HG03521 (cell line): ENCODE results near the gene TTC33.
"Not testable (repeated sequence)": the region's sequence is repeated elsewhere in the genome, so short reads cannot be mapped to it uniquely, and the experiment has no call there.

Source experiments
- ATAC-seq: cut with Tn5 transposase; IDR thresholded peaks from one replicate; pipeline ENCODE4 v1.9.1; 2021; ENCODE audit warnings: mild to moderate bottlenecking, moderate library complexity; ENCODE audit not compliant: unreplicated experiment

TTC33 gene

GRCh38 chr5:40654377-40654991, 101.3 kb downstream of the TTC33 start:
- ATAC-seq, result no peak

- no peak for ATAC-seq
These were observed 102.3 kb downstream of the TTC33 start for GRCh38 chr5:40653221-40654022.

- ATAC-seq, result no peak
These were observed 103.1 kb downstream of the TTC33 start for GRCh38 chr5:40652441-40653220.

- no peak for ATAC-seq
These were observed 104.6 kb downstream of the TTC33 start for GRCh38 chr5:40651201-40651600.

- ATAC-seq, result no peak
These were observed 106.2 kb downstream of the TTC33 start for GRCh38 chr5:40649463-40650030.

- no peak for ATAC-seq
These were observed 107.6 kb downstream of the TTC33 start for GRCh38 chr5:40648150-40648549.

- ATAC-seq, result no peak
These were observed 109.5 kb downstream of the TTC33 start for GRCh38 chr5:40646266-40646665.

GRCh38 chr5:40639531-40639930, 116.2 kb downstream of the TTC33 start:
- not testable (repeated sequence) for ATAC-seq

- ATAC-seq, result no peak
These were observed 121.2 kb downstream of the TTC33 start for GRCh38 chr5:40634593-40634992.

GRCh38 chr5:40634154-40634553, 121.6 kb downstream of the TTC33 start:
- no peak for ATAC-seq

GRCh38 chr5:40631236-40631635, 124.5 kb downstream of the TTC33 start:
- no peak for ATAC-seq

- ATAC-seq, result no peak
These were observed 125.6 kb downstream of the TTC33 start for GRCh38 chr5:40630126-40630525.

- no peak for ATAC-seq
These were observed 127.4 kb downstream of the TTC33 start for GRCh38 chr5:40628407-40628806.

GRCh38 chr5:40627706-40628105, 128.1 kb downstream of the TTC33 start:
- ATAC-seq, result no peak

GRCh38 chr5:40626801-40627200, 129.0 kb downstream of the TTC33 start:
- no peak for ATAC-seq

GRCh38 chr5:40623480-40624420, 132.0 kb downstream of the TTC33 start:
- ATAC-seq, result no peak

- no peak for ATAC-seq
These were observed 133.1 kb downstream of the TTC33 start for GRCh38 chr5:40622463-40623252.

GRCh38 chr5:40619421-40619820, 136.3 kb downstream of the TTC33 start:
- no peak for ATAC-seq

- no peak for ATAC-seq
These were observed 136.8 kb downstream of the TTC33 start for GRCh38 chr5:40618926-40619325.
